ENCODE measurements around the gene DEFB129.

GRCh38 chr20:271528-271927 lies 44.5 kb downstream of the DEFB129 start:
- no peak for TF ChIP-seq CTCF (IDR thresholded peaks at IDR 0.05; ENCODE audit: poor library complexity, severe bottlenecking)
- no peak for TF ChIP-seq EZH2 (IDR thresholded peaks at IDR 0.05; ENCODE audit: borderline replicate concordance, insufficient read depth, low read length, poor library complexity, severe bottlenecking)
- TF ChIP-seq EP300 (conservative IDR thresholded peaks at IDR 0.05; ENCODE audit: poor library complexity, severe bottlenecking), result no peak
- no peak for TF ChIP-seq REST (IDR thresholded peaks at IDR 0.05; ENCODE audit: borderline replicate concordance)
- no peak for TF ChIP-seq SMC3 (conservative IDR thresholded peaks at IDR 0.05; ENCODE audit: poor library complexity)
- no peak for TF ChIP-seq RAD21 (conservative IDR thresholded peaks at IDR 0.05)
